ENCODE data around the gene PTPRT.

GRCh38 chr20:42024653-42025052 is 1165.1 kb downstream of the PTPRT start:
- TF ChIP-seq JUN (IDR thresholded peaks at IDR 0.05) = no peak
- no peak for TF ChIP-seq CTCF (IDR thresholded peaks at IDR 0.05)
- no peak for TF ChIP-seq RAD21 (conservative IDR thresholded peaks at IDR 0.05 in 1 of 2, IDR thresholded peaks at IDR 0.05 in 1 of 2)
- no peak for TF ChIP-seq EP300 (IDR thresholded peaks at IDR 0.05)
- TF ChIP-seq REST (IDR thresholded peaks at IDR 0.05) = peak; percentile 79; the same call in 1 of the 2 replicates
- no peak for TF ChIP-seq POLR2A (IDR thresholded peaks at IDR 0.05; ENCODE audit: low read length)

Measured in A549 (cell line).